Measurements from ENCODE around the gene TP63. TPM values are rescaled to one million over a fixed set of nuclear protein-coding genes. Genes with fewer than 3 reads are reported as not detected.

Gene TP63
- total RNA-seq, 1 donor from 2014 or later, result 144 TPM

DNA sequence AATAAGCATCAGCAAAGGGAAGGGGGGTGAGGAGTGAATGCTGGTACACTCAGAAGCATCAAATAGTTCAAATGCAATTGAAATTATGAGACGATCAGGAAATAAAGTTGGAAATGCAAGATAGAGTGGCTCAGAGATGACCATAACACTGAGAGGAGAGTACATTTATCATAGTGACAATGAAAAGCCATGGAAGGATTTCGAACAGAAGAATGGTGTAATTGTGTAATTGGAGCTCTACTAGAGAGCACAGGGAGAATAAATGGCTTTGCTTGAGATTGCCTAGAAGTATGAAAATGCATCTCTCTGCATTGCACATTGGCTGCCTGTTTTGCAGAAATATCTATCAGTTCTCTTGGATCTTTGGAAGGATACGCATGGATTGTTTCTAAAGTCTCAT lies 163.3 kb downstream of the TP63 start:
- peak overlapping the region in 1 of 2 donors; percentile 42 for H3K4me3 ChIP-seq
- H3K27ac ChIP-seq, result no peak overlapping the region

DNA sequence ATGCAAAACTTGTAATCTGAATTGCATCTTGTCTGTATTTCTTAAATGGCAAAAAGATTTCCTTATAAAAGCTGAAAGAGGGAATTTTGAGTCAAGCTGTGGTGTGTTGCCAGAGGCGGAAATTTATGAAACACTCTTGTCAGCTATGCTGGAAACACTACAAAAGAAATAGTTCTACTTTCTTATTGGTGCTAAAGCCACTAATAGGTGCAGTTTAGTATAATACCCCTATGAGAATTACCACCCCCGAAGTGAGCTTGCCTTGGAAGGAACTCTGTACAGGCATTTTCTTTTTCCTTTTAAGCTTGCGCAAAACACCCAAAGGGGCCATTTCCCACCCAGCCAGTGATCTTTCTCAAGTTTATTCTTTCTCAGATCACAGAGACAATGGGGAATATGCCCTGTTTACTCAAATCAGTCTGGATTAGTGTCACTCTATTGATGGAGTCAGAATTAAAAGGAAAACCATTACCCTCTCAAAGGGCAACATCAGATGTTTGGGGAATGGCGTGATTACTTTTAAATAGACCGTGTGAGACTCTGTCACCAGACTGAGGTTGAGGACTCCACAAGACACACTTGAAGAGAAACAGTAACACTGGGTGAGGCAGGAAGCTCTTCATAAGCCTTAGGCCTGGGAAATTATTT lies 166.0 kb downstream of the TP63 start:
- Histone ChIP-seq H3K9me3 (no peaks in the 10 kb centered on the region), H3K4me3 (no peak overlapping the region), H3K27me3 (no peaks in the 10 kb centered on the region), H3K4me1 (no peaks in the 10 kb centered on the region), H3K36me3 (no peaks in the 10 kb centered on the region), H3K27ac (peak overlapping the region; percentile 52)
- TF ChIP-seq POLR2A (IDR thresholded peaks at IDR 0.05), result no peak
- DNase-seq (ENCODE audit: extremely low spot score in 2 of 2), result no peak
- intact Hi-C loops (cut with DNase I), result no loop called here

More for the DNA sequence above, 163.3 kb downstream of the TP63 start:
- no peaks in the 10 kb centered on the region for H3K36me3 ChIP-seq
- TF ChIP-seq POLR2A (IDR thresholded peaks at IDR 0.05) (no peak), POLR2AphosphoS5 (IDR thresholded peaks at IDR 0.05; ENCODE audit: insufficient read depth in 1 of 2, low read depth in 1 of 2) (no peak)
- TF ChIP-seq, protein P1, sequence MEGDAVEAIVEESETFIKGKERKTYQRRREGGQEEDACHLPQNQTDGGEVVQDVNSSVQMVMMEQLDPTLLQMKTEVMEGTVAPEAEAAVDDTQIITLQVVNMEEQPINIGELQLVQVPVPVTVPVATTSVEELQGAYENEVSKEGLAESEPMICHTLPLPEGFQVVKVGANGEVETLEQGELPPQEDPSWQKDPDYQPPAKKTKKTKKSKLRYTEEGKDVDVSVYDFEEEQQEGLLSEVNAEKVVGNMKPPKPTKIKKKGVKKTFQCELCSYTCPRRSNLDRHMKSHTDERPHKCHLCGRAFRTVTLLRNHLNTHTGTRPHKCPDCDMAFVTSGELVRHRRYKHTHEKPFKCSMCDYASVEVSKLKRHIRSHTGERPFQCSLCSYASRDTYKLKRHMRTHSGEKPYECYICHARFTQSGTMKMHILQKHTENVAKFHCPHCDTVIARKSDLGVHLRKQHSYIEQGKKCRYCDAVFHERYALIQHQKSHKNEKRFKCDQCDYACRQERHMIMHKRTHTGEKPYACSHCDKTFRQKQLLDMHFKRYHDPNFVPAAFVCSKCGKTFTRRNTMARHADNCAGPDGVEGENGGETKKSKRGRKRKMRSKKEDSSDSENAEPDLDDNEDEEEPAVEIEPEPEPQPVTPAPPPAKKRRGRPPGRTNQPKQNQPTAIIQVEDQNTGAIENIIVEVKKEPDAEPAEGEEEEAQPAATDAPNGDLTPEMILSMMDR (IDR thresholded peaks at IDR 0.05), result no peak
- no peaks in the 10 kb centered on the region for H3K27me3 ChIP-seq
- H3K4me1 ChIP-seq, result no peaks in the 10 kb centered on the region
- no peaks in the 10 kb centered on the region for H3K9me3 ChIP-seq
- DNase-seq (ENCODE audit: extremely low spot score in 2 of 2), result no peak
- intact Hi-C loops (cut with DNase I), result no loop called here

DNA sequence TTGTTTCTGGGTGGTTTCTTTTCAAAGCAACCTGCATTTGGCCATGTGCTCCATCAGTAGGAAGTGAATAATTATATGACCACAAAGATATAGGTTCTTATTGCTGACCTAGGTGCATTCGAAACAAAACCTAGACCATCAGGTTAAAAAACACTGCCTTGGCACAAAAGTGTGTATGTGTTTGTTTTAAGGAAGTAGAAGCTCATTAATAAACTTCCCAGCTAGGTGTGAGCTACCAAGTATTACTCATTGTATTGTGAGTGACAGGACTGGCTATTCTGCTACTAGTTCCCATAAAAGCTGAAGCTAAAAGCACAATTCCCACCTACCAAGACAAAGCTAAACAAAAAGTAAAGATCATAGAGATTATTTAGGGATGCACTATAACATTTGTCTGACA lies 168.2 kb downstream of the TP63 start:
- Histone ChIP-seq H3K9me3 (no peaks in the 10 kb centered on the region), H3K4me1 (no peaks in the 10 kb centered on the region), H3K4me3 (no peak overlapping the region), H3K27ac (no peak overlapping the region), H3K27me3 (no peaks in the 10 kb centered on the region), H3K36me3 (no peaks in the 10 kb centered on the region)
- intact Hi-C loops (cut with DNase I), result no loop called here
- peak in 1 of 2 donors; percentile 31 for TF ChIP-seq POLR2AphosphoS5 (IDR thresholded peaks at IDR 0.05; ENCODE audit: insufficient read depth in 1 of 2, low read depth in 1 of 2)
- TF ChIP-seq POLR2A (IDR thresholded peaks at IDR 0.05), result no peak
- no peak for DNase-seq (ENCODE audit: extremely low spot score in 2 of 2)

DNA sequence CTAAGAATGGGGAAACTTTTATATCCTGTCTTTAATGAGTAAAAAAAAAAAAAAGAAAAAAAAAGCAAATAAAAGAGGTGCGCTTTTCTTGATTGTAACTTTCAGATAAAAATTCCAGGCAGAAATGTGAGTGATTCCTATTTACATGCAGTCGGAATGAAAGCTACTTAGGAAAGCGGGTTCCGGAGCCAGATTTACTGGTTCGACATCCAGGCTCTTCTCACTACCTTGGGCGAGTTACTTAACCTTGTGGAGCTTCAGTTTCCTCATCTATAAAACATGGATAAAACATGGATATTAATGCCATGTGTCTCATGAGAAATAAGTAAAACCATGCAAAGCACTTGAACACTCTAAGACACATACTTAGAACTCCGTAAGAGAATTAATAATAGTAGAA lies 169.2 kb downstream of the TP63 start:
- intact Hi-C loops (cut with DNase I), result no loop called here
- peaks cover 3% of the 10 kb centered on the region for H3K4me1 ChIP-seq
- no peak overlapping the region for H3K4me3 ChIP-seq
- H3K27ac ChIP-seq, result no peak overlapping the region
- TF ChIP-seq, protein P1 (IDR thresholded peaks at IDR 0.05), result no peak
- TF ChIP-seq POLR2A (IDR thresholded peaks at IDR 0.05) (no peak), POLR2AphosphoS5 (IDR thresholded peaks at IDR 0.05; ENCODE audit: insufficient read depth in 1 of 2, low read depth in 1 of 2) (peak in 1 of 2 donors; percentile 26)
- DNase-seq (ENCODE audit: extremely low spot score in 2 of 2), result no peak
- no peaks in the 10 kb centered on the region for H3K36me3 ChIP-seq
- no peaks in the 10 kb centered on the region for H3K27me3 ChIP-seq
- H3K9me3 ChIP-seq, result no peaks in the 10 kb centered on the region

DNA sequence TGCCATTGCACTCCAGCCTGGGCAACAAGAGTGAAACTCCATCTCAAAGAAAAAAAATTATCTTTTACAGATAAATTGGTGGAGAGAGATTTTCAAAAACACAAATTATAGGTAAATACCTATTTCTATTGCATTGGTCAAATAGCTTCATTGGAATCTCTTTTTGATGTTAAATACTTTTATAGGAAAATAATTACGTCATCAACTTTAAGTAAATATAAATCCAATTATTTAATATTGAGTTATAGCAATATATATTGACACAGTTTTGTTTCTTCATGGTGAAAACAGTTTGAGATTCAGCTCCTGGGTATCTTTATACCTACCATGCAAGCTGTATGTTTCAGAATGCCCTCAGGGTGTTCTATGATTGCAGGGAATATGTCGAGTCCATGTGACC lies 172.1 kb downstream of the TP63 start:
- Histone ChIP-seq H3K4me3 (no peak overlapping the region), H3K4me1 (peaks cover 6% of the 10 kb centered on the region), H3K36me3 (peaks cover 0 to 3% of the 10 kb centered on the region in 2 donors), H3K27me3 (no peaks in the 10 kb centered on the region), H3K27ac (no peak overlapping the region), H3K9me3 (no peaks in the 10 kb centered on the region)
- TF ChIP-seq POLR2A (IDR thresholded peaks at IDR 0.05) (no peak), POLR2AphosphoS5 (IDR thresholded peaks at IDR 0.05; ENCODE audit: insufficient read depth in 1 of 2, low read depth in 1 of 2) (no peak)
- TF ChIP-seq, protein P1 (IDR thresholded peaks at IDR 0.05), result no peak
- intact Hi-C loops (cut with DNase I), result no loop called here
- DNase-seq (ENCODE audit: extremely low spot score in 2 of 2), result no peak

DNA sequence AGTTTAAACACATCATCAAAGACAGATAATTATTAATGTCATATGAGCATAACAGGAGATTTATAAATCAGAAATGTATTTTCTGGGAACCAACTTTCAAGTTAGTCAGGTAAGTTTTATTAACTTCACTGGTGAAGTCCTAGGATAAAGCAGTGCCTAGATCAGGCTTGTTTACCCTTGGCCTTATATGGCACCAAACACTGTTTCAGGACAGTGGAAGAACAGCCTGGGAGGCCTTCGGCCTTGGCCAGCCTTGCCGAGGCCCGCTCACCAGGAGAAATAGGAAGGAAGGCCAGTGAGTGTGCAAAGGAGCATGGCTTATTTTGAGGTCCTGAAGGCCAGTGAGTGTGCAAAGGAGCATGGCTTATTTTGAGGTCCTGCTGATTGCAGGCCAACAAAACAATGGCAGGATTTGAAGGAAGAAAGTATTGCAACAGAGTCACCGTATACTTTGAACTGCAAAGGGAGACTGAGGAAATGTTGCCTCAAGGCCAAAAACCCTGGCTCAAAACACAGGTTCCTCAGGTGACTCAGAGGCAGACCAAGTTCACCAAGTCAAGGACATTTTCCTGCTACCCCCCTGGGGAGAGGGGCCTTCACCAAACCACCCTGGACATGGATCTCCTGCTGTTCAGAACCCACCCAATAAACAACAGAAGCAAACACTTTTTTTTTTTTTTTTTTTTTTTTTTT lies 174.3 kb downstream of the TP63 start:
- Histone ChIP-seq H3K27ac (no peak overlapping the region), H3K27me3 (no peaks in the 10 kb centered on the region), H3K4me1 (peaks cover 6% of the 10 kb centered on the region), H3K36me3 (peaks cover 0 to 6% of the 10 kb centered on the region in 2 donors), H3K9me3 (no peaks in the 10 kb centered on the region), H3K4me3 (no peak overlapping the region)
- no peak for DNase-seq (ENCODE audit: extremely low spot score in 2 of 2)
- TF ChIP-seq POLR2AphosphoS5 (IDR thresholded peaks at IDR 0.05; ENCODE audit: insufficient read depth in 1 of 2, low read depth in 1 of 2), result no peak
- intact Hi-C loops (cut with DNase I), result no loop called here
